Activated CD8-positive, alpha-beta memory T cell treated with anti-CD3 and anti-CD28 coated beads, Interleukin-2, amount 50 U/mL, for 1 hour (primary cell): ENCODE measurements around the gene ESPN.
"Not testable (repeated sequence)": the region's sequence is repeated elsewhere in the genome, so short reads cannot be mapped to it uniquely, and the experiment has no call there.

Experiments
- DNase-seq: peaks from one replicate; pipeline ENCODE4 v3.0.0-alpha.2; 2020; ENCODE audit errors: extremely low read depth

The ESPN gene

DNA sequence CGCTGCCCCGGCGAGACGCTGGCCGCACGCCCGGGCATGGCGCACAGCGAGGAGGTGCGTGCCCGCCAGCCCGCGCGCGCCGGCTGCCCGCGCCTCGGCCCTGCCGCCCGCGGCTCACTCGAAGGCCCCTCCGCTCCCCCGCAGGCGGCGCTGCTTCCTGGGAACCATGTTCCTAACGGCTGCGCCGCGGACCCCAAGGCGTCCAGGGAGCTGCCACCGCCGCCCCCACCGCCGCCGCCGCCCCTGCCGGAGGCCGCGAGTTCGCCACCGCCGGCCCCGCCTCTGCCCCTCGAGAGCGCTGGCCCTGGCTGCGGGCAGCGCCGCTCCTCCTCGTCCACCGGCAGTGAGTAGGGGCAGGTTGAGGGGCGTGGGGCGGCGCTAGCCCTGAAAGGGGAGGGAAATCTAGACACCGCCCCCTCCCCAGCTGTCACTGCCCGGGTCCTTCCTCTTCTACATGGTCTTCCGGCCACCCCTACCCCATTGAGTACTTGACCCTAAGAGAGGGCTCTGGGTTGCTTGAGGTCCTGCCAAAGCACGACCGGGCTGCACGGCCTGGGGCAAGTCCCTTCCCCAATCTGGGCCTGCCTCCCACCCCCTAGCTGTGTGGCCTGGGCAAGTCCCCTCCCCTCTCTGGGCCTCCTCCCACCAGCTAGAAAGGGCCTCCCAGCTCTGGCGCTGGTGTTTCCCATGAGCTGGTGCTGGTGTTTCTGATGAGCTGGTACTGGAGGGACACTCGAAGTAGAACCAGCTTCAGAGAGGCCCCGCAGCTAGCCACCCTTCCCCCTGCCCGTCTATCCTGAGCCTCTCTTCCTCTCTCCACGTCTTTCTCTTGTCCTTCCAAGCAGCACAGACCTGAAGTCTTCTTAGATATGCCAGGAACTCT is 24.4 kb downstream of the ESPN start:
- no peak for DNase-seq

DNA sequence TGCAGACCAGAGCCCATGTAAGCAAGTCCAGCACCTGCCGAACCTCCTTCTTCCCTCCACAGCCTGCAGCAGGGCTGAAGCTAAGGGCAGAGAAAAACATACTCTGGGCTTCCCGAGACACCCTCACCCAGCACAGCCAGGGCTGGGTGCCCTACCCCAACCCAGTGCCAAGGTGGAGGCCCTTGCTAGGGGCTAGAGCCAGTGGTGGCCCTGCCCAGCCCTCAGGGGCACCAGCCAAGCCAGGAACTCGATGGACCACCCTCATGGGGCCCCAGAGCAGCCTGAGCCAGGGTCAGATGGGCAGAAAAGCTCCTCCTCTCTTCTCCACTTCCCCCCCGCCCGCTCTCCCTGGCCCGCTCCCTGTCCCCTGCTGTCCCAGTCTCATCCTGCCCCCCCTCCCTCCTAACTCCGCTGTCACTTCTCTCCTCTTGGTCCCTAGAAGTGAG is 25.5 kb downstream of the ESPN start:
- no peak for DNase-seq

- DNase-seq: not testable (repeated sequence)
These were observed 25.9 kb downstream of the ESPN start for GRCh38 chr1:6450486-6450885.

- no peak for DNase-seq
These were observed 26.4 kb downstream of the ESPN start for GRCh38 chr1:6450943-6451373.

DNA sequence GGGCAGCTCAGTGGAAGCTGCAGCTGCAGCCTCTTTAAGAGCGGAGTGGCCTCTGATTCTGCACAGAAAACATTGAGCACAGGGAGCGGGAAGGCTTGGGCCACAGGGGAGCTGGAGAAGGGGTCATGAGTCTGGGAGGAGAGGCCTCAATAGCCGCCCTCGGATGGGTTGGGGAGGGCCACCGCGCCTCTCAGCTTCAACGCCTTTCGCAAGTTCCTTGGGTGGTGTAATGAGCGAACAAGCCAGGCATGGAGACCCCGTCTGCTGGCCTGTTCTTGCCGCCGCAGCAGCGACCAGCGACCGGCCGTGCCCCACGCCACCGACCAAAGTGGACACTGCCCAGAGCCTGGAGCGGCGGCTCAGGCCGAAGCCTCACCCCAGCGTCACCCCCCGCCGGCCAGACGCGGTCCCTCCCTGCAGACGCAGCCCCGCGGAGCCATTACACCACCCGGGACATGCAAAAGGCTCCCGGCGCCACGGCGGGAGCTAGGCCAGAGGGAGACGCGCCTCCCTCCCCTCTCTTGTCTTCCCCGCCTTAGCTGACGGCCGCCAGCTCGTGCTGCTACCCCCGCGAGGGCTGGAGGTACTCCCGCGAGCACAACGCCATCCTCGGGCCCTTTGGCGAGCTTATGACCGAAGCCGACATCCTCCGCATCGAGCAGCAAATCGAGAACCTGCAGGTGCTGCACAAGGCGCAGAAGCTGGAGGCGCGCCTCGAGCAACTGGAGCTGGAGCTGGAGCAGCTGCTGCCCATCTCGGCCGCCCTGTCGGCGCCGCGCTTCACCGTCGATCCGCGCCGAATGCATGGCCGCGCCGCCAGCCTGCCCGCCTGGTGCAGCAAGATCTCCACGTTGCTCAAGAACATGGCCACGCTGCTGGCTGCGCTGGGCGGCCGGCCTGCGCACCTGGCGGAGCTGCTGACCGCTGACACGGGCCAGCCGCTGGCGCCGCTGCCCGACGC is 29.6 kb downstream of the ESPN start:
- not testable (repeated sequence) for DNase-seq

DNA sequence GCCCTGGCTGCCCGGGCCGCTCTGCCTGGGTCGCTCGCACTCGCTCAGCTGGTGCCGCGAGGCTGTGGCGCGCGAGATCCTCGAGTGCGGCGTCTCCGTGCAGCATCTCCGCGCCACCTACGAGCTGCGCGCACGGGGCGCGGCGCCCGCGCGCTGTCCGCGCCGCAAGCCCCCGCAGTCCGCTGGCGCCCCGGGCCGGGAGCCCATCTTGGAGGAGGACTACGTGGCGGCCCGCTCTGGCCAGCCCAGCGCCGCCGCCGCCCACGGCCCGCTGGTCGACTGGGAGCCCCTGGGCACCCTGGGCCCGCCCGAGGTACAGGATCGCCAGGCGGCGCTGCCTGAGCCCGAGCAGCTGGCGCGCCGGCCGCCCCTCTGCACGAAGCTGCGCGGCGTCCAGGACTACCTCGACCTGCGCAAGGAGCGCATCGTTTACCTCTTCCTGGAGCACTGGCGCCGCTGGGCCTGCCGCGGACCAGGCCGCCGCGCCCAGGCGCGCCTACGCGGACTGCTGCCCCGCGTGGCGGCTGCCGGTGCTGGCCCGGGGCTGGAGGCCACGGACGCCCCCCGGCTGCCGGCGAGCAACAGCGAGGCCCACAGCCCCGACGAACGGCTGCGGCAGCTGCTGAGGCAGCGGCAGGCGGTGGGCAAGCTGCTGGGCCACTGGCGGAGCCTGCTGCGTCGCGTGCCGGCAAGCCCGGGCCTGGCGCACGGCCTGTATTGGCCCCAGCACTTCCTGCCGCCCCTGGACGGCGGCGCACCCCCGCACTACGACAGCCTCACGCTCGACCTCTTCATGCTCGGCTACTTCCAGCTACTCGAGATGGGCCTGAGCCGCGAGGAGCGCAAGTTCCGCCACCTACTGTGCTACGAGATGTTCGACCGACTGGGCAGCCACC is 30.5 kb downstream of the ESPN start:
- no peak for DNase-seq

GRCh38 chr1:6455752-6456520 is 31.4 kb downstream of the ESPN start:
- not testable (repeated sequence) for DNase-seq

DNA sequence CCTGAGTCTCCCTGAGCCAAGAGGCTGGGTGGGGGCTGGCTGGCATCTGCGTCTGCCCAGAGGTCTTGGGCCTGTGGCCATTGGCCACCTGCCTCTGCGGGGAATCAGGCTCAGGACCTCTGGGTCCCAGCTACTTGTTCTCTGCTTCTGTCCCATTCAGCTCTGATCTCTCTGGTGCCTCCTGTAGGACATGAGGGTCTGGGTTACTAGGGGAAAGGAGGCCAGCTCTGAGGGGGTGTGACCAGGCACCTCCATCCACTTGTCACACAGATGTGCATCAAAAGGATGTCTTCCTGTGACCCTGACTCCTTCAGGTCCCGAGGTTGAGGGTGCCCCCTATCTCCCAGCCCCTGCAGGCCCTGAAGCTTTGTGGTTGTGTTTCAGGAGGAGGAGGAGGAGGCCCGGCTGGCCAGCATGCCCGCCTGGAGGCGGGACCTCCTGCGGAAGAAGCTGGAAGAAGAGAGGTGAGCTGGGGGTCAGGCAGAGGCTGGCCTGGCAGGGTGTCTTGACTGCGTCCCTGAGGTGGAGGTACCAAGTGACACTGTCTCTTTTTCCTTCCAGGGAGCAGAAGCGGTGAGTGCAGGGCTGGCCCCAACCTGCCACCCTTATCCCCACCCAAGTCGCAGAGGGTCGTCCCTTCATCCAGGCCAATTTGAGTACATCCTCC is 32.4 kb downstream of the ESPN start:
- DNase-seq: no peak

DNA sequence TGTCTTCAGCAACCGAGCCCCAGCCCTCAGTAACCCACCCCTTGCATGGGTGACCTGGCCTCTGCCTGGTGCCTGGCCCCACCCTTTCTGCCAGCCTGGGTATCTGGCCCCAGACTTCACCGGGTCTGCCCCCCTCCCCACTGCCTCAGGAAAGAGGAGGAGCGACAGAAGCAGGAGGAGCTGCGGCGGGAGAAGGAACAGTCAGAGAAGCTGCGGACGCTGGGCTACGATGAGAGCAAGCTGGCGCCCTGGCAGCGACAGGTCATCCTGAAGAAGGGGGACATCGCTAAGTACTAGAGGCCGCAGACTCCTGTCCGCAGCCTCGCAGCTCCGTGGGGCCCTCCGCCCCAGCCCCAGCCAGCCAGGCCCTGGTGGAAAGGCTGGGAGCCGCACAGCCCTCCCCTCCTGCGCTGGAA is 35.3 kb downstream of the ESPN start:
- DNase-seq: no peak

DNA sequence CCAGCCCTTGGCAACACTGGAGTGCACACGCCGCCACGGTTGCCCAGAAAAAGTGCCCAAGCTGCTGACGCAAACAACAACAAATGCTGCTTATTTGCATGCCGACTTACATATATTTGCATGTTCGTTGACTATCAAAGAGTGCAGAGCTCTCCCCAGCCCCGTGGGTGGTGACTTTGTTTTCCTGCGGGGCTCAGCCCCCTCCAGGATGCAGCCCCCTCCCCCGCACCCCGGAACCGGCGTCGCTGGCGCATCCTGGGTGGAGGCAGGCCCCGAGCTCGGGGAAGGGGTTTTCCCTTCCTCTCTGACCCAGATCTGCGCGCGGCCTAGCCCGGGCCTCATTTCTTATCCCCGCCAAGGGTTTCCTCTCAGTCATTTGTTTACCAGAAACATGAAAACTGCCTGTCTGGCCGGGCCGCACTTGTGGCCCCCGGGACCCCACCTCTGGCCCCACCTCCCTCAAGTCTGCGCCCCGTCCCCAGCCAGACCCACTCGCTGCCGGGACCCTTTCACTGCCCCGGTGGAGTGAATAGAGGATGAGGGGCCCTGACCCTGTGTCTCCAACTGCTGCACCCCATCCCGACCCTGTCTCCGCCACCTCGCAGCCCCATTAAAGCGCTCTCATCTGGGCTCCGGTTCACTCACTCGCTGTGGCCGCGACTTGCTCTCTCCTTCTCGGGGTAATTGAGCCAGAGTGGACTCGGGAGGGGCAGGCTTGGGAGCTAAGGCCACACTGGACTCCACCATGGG is 35.9 kb downstream of the ESPN start:
- DNase-seq: peak; percentile 78

GRCh38 chr1:6461051-6461530 is 36.5 kb downstream of the ESPN start:
- DNase-seq: no peak

GRCh38 chr1:6461538-6462411 is 37.2 kb downstream of the ESPN start:
- no peak for DNase-seq

DNA sequence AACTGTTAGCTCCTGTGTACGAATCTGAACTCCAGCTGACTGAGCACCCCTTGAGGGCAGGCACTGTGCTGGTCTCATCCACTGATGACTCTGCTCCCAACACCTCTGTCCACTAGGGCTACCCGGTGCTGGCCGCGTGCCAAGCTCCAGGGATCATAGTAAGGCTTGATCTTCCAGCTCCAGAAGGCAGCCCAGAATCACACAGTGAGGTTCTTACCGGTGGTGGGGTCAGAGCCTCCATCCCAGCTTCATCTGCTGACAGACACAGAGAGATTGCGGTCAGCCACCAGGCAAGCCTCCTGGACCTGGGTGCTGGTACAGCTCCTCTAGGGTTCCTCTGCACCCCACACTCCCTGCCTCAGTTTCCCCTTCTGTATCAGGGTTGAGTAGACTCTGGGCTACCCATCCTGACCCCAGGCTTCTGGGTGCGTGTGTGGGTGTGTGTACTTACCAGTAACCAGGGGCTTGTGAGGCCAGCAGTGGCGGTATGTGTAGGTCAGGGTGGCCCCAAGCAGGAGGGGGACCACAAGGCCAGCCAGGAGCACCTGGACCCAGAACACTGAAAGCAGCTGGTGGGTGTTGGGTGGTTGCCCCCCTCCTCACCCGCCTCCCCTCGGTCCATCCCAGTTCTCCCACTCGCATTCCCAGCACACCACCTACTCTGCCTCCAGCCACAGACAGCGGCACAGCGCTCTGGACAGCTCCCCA is 38.0 kb downstream of the ESPN start:
- no peak for DNase-seq

GRCh38 chr1:6463120-6463412 is 38.5 kb downstream of the ESPN start:
- DNase-seq: no peak

- DNase-seq: no peak
These were observed 39.9 kb downstream of the ESPN start for GRCh38 chr1:6464514-6464836.

GRCh38 chr1:6464915-6465314 is 40.3 kb downstream of the ESPN start:
- no peak for DNase-seq

DNA sequence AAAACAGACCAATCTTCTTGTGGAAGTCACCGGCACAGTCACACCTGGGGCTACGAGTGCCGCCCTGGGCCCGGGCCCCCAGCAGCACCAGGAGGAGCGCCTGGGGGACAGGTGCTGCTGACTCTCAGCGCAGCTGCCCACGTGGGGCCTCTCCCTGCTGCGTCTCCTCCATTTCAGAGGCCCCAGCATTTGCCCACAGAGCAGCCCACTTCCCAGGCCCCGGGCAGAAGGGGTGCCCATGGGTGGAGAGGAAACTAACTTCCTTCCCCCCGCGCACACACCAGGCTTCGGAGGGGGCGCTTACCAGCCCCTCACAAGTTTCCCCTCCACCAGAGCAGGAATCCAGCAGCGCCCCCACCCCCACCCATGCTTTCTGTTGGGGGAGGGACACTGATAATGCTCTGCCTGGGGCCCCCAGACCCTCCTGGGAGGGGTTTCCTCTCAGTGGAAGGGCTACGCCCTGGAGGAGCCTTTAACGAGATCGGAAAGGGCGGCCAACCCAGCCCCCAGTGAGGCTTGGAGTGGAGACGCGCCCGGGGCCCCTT is 41.0 kb downstream of the ESPN start:
- DNase-seq: no peak

GRCh38 chr1:6466023-6466422 is 41.4 kb downstream of the ESPN start, which contains the start of gene TNFRSF25:
Gene TNFRSF25, minus strand, starts transcription at chr1:6466173. Its CDS starts 66 bp downstream, at chr1:6466107.
- no peak for DNase-seq
